GM13976 (cell line): ENCODE results near the gene COX6A2.

Experiments used
- DNase-seq: peaks from one replicate; pipeline ENCODE4 v3.0.0; 2012; ENCODE audit warnings: low spot score
- in situ Hi-C: fragments of 300-500 bp; cut with MboI; formaldehyde crosslinking; loops from one replicate; pipeline ENCODE4 v1.12.0; 2022; ENCODE audit warnings: low sequenced_read_pairs, mixed read lengths, inconsistent platforms; ENCODE audit not compliant: unreplicated experiment
- TF ChIP-seq, protein P1 (sequence below): IDR thresholded peaks from 2 replicates; pipeline ENCODE4 v1.5.1; 2012; ENCODE audit warnings: borderline replicate concordance, mild to moderate bottlenecking; ENCODE audit not compliant: insufficient read depth; ENCODE audit errors: extremely low read depth, missing control alignments, control extremely low read depth

Gene COX6A2

DNA sequence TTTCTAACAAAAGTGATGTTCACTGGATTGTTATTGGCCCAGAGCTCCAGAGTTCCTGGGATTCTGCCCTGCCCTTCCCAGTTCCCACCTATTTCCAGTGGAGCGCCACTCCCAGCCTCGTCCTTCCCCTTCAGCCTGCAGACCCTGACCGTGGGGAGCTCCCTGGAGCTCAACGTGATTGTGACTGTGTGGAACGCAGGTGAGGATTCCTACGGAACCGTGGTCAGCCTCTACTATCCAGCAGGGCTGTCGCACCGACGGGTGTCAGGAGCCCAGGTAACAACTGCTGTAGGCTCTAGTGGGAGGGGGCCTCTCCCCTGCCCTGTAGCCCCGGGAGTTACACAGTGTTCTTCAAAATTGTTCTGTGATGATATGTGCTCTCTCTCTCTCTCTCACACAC is 11.8 kb downstream of the COX6A2 start:
- TF ChIP-seq, protein P1, sequence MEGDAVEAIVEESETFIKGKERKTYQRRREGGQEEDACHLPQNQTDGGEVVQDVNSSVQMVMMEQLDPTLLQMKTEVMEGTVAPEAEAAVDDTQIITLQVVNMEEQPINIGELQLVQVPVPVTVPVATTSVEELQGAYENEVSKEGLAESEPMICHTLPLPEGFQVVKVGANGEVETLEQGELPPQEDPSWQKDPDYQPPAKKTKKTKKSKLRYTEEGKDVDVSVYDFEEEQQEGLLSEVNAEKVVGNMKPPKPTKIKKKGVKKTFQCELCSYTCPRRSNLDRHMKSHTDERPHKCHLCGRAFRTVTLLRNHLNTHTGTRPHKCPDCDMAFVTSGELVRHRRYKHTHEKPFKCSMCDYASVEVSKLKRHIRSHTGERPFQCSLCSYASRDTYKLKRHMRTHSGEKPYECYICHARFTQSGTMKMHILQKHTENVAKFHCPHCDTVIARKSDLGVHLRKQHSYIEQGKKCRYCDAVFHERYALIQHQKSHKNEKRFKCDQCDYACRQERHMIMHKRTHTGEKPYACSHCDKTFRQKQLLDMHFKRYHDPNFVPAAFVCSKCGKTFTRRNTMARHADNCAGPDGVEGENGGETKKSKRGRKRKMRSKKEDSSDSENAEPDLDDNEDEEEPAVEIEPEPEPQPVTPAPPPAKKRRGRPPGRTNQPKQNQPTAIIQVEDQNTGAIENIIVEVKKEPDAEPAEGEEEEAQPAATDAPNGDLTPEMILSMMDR = no peak
- DNase-seq = no peak
- in situ Hi-C loops = no loop called here

DNA sequence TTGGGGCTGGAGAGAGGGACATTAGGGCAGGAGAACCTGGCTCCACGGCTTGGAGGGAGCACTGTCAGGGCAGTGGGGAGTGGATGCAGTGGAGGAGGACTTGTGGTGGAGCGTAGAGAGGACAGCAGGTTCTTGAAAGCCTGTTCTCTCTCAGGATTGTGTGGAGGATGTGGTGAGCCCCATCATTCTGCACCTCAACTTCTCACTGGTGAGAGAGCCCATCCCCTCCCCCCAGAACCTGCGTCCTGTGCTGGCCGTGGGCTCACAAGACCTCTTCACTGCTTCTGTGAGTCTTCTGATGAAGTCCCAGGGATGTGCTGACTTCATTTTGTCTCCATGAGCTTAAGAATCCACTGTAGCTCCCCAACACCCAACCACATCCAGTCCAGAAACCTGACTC is 13.5 kb downstream of the COX6A2 start:
- in situ Hi-C loops = no loop called here
- no peak for DNase-seq
- TF ChIP-seq, protein P1 = no peak

DNA sequence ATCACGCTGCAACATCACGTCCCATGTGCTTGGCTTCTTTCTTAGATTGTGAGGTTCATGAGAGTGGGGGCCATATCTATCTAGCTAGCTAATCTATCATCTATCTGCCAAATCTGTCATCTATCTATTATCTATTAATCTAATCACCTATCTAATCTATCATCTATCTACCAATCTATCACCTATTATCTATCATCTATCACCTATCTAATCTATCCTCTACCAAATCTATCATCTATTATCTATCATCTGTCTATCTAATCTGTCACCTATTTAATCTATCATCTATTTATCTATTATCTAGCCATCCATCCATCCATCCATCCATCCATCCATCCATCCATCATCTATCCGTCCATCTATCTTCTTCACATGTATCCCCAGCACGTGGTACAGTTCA is 14.2 kb downstream of the COX6A2 start:
- no peak for DNase-seq
- TF ChIP-seq, protein P1 = no peak
- in situ Hi-C loops = no loop called here

DNA sequence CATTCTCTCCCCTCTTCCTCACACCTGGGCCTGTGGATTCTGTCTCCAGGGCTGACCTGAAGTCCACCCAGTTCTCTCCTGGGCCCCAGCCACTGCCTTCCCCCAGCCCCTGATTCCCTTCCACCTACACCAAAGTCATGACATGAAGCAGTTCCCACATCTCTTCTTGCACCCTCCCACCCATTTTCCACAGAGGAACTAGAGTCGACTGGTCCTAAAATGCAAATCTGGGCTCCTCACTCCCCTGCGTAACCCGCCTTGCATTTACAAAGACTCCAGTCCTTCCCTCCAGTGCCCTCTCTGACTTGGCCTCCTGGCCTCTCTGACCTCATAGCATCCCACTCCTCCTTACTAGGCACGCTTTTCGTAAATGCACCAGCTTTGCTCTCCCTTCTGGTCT is 14.8 kb downstream of the COX6A2 start:
- TF ChIP-seq, protein P1 = no peak
- DNase-seq = no peak
- in situ Hi-C loops = no loop called here

DNA sequence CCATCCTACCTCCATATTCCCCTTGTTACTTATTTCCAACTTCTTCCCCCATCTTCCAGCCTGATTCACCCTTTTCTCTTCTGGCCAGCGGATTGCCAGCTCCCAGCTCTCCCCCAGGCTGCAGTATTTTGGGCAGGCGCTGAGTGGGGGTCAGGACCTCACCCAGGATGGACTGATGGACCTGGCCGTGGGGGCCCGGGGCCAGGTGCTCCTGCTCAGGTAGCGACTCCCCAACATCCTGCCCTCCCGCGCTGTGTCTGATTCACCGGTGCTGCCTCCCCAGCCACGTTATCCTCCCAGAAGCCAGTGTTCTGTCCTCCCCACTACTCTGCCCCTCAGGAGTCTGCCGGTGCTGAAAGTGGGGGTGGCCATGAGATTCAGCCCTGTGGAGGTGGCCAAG is 15.4 kb downstream of the COX6A2 start:
- in situ Hi-C loops = no loop called here
- TF ChIP-seq, protein P1 = no peak
- no peak for DNase-seq

DNA sequence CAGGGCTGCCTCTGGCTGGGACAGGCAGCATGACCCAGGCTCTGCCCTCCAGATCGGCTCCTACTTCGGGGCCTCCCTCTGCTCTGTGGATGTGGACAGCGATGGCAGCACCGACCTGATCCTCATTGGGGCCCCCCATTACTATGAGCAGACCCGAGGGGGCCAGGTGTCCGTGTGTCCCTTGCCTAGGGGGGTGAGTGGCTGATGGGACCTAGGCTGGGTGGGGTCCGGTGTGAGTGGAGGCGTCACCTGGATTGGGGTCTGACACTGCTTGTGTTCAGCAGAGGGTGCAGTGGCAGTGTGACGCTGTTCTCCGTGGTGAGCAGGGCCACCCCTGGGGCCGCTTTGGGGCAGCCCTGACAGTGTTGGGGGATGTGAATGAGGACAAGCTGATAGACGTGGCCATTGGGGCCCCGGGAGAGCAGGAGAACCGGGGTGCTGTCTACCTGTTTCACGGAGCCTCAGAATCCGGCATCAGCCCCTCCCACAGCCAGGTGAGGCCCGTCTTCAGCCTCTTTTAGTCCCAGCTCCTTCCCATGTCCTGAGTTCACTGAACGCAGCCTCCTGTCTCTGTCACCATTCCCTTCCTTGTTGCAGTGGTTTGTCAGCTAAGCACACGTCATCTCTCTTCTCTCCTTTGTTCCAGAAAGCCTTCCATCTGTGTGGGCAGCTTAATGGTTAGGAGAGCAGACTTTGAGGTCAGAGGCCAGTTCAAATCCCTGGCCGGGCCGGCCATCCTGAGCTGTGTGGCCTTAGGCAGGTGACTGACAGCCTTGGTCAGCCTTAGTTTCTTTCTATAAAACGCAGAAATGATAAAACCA is 16.9 kb downstream of the COX6A2 start:
- DNase-seq = no peak
- in situ Hi-C loops = no loop called here
- TF ChIP-seq, protein P1 = no peak
